GM23338 (cell line): ENCODE data around the gene A1BG. TPM values are rescaled to one million over a fixed set of nuclear protein-coding genes. Genes with fewer than 3 reads are reported as not detected.
A peak's percentile ranks its signal among the peaks of the same experiment; 100 is the strongest.

Source experiments
- ATAC-seq: fragments of 200-7000 bp; cut with Tn5 transposase; 3 replicates; pipeline ENCODE4 v1.9.1; 2020
- DNase-seq: peaks from one replicate; pipeline ENCODE4 v3.0.0-alpha.2; 2015; ENCODE audit warnings: low spot score
- H2AFZ ChIP-seq: fragments of 200-600 bp; sonication (generic); 2 replicates; pipeline ENCODE4 v1.8.0; 2016; ENCODE audit warnings: antibody characterized with exemption, mild to moderate bottlenecking, moderate library complexity
- H3F3A ChIP-seq: fragments of 200-600 bp; sonication (generic); replicated peaks from 2 replicates; pipeline ENCODE4 v1.8.0; 2017; ENCODE audit warnings: antibody characterized with exemption, mixed run types, low read depth
- H3K27ac ChIP-seq: fragments of 200-600 bp; sonication (generic); 2 replicates; pipeline ENCODE4 v1.6.1; 2016; ENCODE audit warnings: low read depth
- H3K27me3 ChIP-seq: fragments of 200-600 bp; sonication (generic); 2 replicates; pipeline ENCODE4 v1.8.0; 2016; ENCODE audit warnings: mild to moderate bottlenecking, mixed run types, moderate library complexity; ENCODE audit not compliant: insufficient read depth
- H3K36me3 ChIP-seq: fragments of 200-600 bp; sonication (generic); 2 replicates; pipeline ENCODE4 v1.8.0; 2016; ENCODE audit warnings: mild to moderate bottlenecking; ENCODE audit not compliant: insufficient read depth
- H3K4me1 ChIP-seq: fragments of 200-600 bp; sonication (generic); 2 replicates; pipeline ENCODE4 v1.8.0; 2016; ENCODE audit warnings: mild to moderate bottlenecking, moderate library complexity; ENCODE audit not compliant: insufficient read depth
- H3K4me2 ChIP-seq: fragments of 200-600 bp; sonication (generic); 2 replicates; pipeline ENCODE4 v1.7.1; 2017; ENCODE audit warnings: mixed run types
- H3K4me3 ChIP-seq: fragments of 200-600 bp; sonication (generic); 2 replicates; pipeline ENCODE4 v1.6.1; 2016; ENCODE audit warnings: mixed run types
- H3K79me2 ChIP-seq: fragments of 200-600 bp; sonication (generic); replicated peaks from 2 replicates; pipeline ENCODE4 v1.8.0; 2017; ENCODE audit warnings: mild to moderate bottlenecking; ENCODE audit not compliant: insufficient read depth
- H3K9me2 ChIP-seq: fragments of 200-600 bp; sonication (generic); 2 replicates; pipeline ENCODE4 v1.8.0; 2017; ENCODE audit not compliant: insufficient read depth
- H4K20me1 ChIP-seq: fragments of 200-600 bp; sonication (generic); replicated peaks from 2 replicates; pipeline ENCODE4 v1.8.0; 2017; ENCODE audit warnings: mild to moderate bottlenecking; ENCODE audit not compliant: insufficient read depth
- H3K27ac Mint-ChIP-seq: 2 replicates; pipeline ENCODE4 v1.8.0; 2020; ENCODE audit warnings: inconsistent platforms, mild to moderate bottlenecking, moderate library complexity, mixed read lengths
- H3K27me3 Mint-ChIP-seq: 3 replicates; pipeline ENCODE4 v1.8.0; 2022; ENCODE audit warnings: low read depth, mild to moderate bottlenecking, moderate library complexity, mixed read lengths, inconsistent platforms; ENCODE audit not compliant: insufficient read depth, poor library complexity
- H3K36me3 Mint-ChIP-seq: 3 replicates; pipeline ENCODE4 v1.8.0; 2021; ENCODE audit warnings: low read depth, mild to moderate bottlenecking, inconsistent platforms, moderate library complexity, mixed read lengths
- H3K4me1 Mint-ChIP-seq: 3 replicates; pipeline ENCODE4 v1.8.0; 2020; ENCODE audit warnings: mild to moderate bottlenecking, inconsistent platforms, mixed read lengths
- H3K4me3 Mint-ChIP-seq: 3 replicates; pipeline ENCODE4 v1.8.0; 2021; ENCODE audit warnings: moderate library complexity, mild to moderate bottlenecking, inconsistent platforms, mixed read lengths
- H3K9me3 Mint-ChIP-seq: 3 replicates; pipeline ENCODE4 v1.8.0; 2020; ENCODE audit warnings: moderate library complexity, mild to moderate bottlenecking, inconsistent platforms, mixed read lengths
- CREB1 ChIP-seq: fragments of 250-450 bp; sonication (Bioruptor Pico); IDR thresholded peaks from 2 replicates; pipeline ENCODE4 v1.5.0; 2020; ENCODE audit warnings: low read depth, mild to moderate bottlenecking, moderate library complexity
- EZH2 ChIP-seq: fragments of 200-600 bp; sonication (generic); IDR thresholded peaks from one replicate; pipeline ENCODE4 v1.8.0; 2017; ENCODE audit warnings: antibody characterized with exemption, mild to moderate bottlenecking, low read depth; ENCODE audit not compliant: unreplicated experiment
- EZH2phosphoT487 ChIP-seq: fragments of 200-600 bp; sonication (generic); IDR thresholded peaks from one replicate; pipeline ENCODE4 v1.8.1; 2018; ENCODE audit warnings: antibody characterized with exemption; ENCODE audit not compliant: unreplicated experiment
- JUNB ChIP-seq: IDR thresholded peaks from one replicate; pipeline ENCODE4 v1.6.1; 2016; ENCODE audit warnings: antibody characterized with exemption; ENCODE audit not compliant: unreplicated experiment
- POLR2AphosphoS5 ChIP-seq: IDR thresholded peaks from 2 replicates; pipeline ENCODE4 v1.6.1; 2016; ENCODE audit warnings: antibody characterized with exemption, low read depth
- REST ChIP-seq: IDR thresholded peaks from one replicate; pipeline ENCODE4 v1.6.1; 2018; ENCODE audit warnings: antibody characterized with exemption; ENCODE audit not compliant: unreplicated experiment
- STAT1 ChIP-seq: IDR thresholded peaks from one replicate; pipeline ENCODE4 v1.6.1; 2016; ENCODE audit warnings: antibody characterized with exemption; ENCODE audit not compliant: unreplicated experiment
- ZNF114 ChIP-seq: fragments of 250-450 bp; sonication (Bioruptor Pico); IDR thresholded peaks from 2 replicates; pipeline ENCODE4 v1.5.0; 2020; ENCODE audit warnings: mild to moderate bottlenecking, moderate library complexity
- ZNF331 ChIP-seq: fragments of 250-450 bp; sonication (Bioruptor Pico); IDR thresholded peaks from 2 replicates; pipeline ENCODE4 v1.5.0; 2020; ENCODE audit warnings: low read depth, mild to moderate bottlenecking, moderate library complexity
- polyA plus RNA-seq: library from polyadenylated mRNA; unstranded; fragments of >200 nt; fragmentation: Nextera tagmentation; extraction: Ambion mirVana; gene quantifications from 2 replicates; pipeline ENCODE4 v1.2.1, GENCODE V29; 2016
- total RNA-seq: library from RNA; depleted of rRNA; stranded (reverse); fragments of >200 nt; shearing (Covaris generic); gene quantifications from 2 replicates; pipeline ENCODE4 v1.2.3, GENCODE V29; 2014
- TF ChIP-seq, protein P1 (sequence below): IDR thresholded peaks from 2 replicates; pipeline ENCODE4 v1.6.1; 2016; ENCODE audit warnings: antibody characterized with exemption

A1BG gene
- total and polyA plus RNA-seq, 2 experiments from 2014 or later = 17.7 to 43.5 TPM

DNA sequence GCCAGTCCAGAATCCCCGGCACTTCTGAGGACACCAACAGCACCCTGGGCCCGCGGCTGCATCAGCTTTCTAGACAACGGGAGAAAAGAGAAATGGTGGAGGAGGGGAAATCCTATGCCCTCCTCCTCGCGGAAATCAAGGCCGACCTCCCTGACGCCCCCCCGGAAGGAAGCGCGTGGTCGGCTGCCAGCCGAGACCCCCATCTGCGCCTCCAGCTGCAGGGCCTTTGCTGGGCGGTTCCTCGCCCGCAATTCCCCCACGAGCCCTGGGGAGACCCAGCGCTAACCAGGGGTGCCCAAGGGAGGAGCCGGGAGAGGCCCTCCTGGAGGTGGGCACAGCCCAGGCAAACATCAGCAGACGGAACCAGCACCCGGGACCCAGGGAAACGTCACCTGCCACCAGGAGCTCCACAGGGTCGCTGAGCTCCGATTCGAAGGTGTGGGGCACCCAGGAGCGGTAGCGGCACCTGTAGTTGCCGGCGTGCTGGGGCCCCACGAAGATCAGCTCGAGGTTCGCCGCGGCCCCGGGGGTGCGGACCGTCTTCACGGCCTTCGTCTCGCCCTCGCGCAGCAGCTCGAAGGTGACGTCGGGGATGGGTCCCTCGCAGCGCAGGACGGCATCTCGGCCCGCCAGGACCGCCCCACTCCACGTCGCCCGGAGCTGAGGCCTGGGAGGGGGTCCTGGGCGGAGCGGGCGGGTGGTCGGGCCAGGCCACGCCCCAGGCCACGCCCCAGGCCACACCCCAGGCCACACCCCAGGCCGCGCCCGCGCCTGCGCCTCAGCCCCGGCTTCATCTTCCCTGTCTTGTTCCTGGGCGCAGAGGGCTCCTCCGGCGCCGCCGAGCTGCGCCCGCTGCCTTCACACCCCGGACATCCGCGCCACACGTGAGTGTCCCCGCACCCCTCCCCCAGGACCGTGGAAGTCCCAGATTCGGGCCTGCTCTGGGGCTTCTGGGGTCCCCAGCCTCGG is 6.0 kb downstream of the A1BG start:
- no peaks in the 10 kb centered on the region for H3K4me1 ChIP-seq
- no peaks in the 10 kb centered on the region for H3K9me2 ChIP-seq
- Mint-ChIP-seq H3K27ac (no peak overlapping the region), H3K27me3 (peaks cover 27% of the 10 kb centered on the region), H3K9me3 (no peaks in the 10 kb centered on the region), H3K36me3 (no peaks in the 10 kb centered on the region; the same call in 2 of the 3 replicates), H3K4me3 (peak overlapping the region; percentile 90), H3K4me1 (peaks cover 3% of the 10 kb centered on the region; the same call in 2 of the 3 replicates)
- H3K36me3 ChIP-seq = no peaks in the 10 kb centered on the region
- ATAC-seq = peak; percentile 85
- H3K4me2 ChIP-seq = peak overlapping the region; percentile 96
- no peaks in the 10 kb centered on the region; the same call in 1 of the 2 replicates for H4K20me1 ChIP-seq
- H3K27me3 ChIP-seq = peaks cover 38% of the 10 kb centered on the region
- DNase-seq = peak; percentile 81
- peaks cover 4% of the 10 kb centered on the region; the same call in 1 of the 2 replicates for H3F3A ChIP-seq
- H2AFZ ChIP-seq = peak overlapping the region; percentile 99
- H3K27ac ChIP-seq = no peak overlapping the region
- H3K79me2 ChIP-seq = no peaks in the 10 kb centered on the region
- peak overlapping the region; percentile 94 for H3K4me3 ChIP-seq
- TF ChIP-seq EZH2 = peak; percentile 22
- no peak for TF ChIP-seq STAT1
- peak; percentile 76 for TF ChIP-seq POLR2AphosphoS5

DNA sequence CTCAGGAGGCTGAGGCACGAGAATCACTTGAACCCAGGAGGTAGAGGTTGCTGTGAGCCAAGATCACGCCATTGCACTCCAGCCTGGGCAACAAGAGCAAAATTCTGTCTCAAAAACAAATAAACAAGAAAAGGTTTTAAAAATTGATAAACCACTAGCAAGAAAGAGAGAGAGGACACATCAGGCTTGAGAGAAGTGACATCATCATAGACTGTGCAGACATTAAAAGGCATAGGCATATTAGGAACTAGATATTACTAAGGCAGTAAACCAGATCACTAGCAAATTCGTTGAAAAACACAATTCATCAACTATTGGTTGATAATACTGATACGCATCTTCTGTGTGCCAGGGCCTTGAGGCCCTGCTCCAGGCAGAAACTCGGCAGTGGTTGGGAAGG is 7.7 kb downstream of the A1BG start:
- Histone ChIP-seq H3K27ac (no peak overlapping the region), H3K36me3 (no peaks in the 10 kb centered on the region), H3K9me2 (no peaks in the 10 kb centered on the region), H3K27me3 (peaks cover 38% of the 10 kb centered on the region), H4K20me1 (no peaks in the 10 kb centered on the region; the same call in 1 of the 2 replicates), H3K4me2 (no peak overlapping the region), H3K79me2 (no peaks in the 10 kb centered on the region), H3K4me1 (no peaks in the 10 kb centered on the region), H3K4me3 (no peak overlapping the region), H3F3A (peaks cover 4% of the 10 kb centered on the region; the same call in 1 of the 2 replicates), H2AFZ (no peak overlapping the region)
- no peaks in the 10 kb centered on the region for H3K9me3 Mint-ChIP-seq
- no peak for DNase-seq
- H3K4me1 Mint-ChIP-seq = peaks cover 3% of the 10 kb centered on the region; the same call in 2 of the 3 replicates
- no peaks in the 10 kb centered on the region; the same call in 2 of the 3 replicates for H3K36me3 Mint-ChIP-seq
- peak overlapping the region; percentile 90; the same call in 2 of the 3 replicates for H3K4me3 Mint-ChIP-seq
- no peak for ATAC-seq
- TF ChIP-seq JUNB (no peak), CREB1 (CRISPR knock-in tag) (no peak), ZNF331 (CRISPR knock-in tag) (no peak), REST (no peak), EZH2 (no peak), POLR2AphosphoS5 (no peak), EZH2phosphoT487 (no peak), ZNF114 (CRISPR knock-in tag) (no peak)
- TF ChIP-seq, protein P1, sequence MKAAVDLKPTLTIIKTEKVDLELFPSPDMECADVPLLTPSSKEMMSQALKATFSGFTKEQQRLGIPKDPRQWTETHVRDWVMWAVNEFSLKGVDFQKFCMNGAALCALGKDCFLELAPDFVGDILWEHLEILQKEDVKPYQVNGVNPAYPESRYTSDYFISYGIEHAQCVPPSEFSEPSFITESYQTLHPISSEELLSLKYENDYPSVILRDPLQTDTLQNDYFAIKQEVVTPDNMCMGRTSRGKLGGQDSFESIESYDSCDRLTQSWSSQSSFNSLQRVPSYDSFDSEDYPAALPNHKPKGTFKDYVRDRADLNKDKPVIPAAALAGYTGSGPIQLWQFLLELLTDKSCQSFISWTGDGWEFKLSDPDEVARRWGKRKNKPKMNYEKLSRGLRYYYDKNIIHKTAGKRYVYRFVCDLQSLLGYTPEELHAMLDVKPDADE = no peak
- H3K27me3 Mint-ChIP-seq = peaks cover 27% of the 10 kb centered on the region
- H3K27ac Mint-ChIP-seq = no peak overlapping the region
